SKM-1 treated with dmso at 0.1 percent for 144 hours (cell line): Measurements from ENCODE around the gene NSMCE4A.
A peak's percentile ranks its signal among the peaks of the same experiment; 100 is the strongest.
"Not testable (repeated sequence)": the region's sequence is repeated elsewhere in the genome, so short reads cannot be mapped to it uniquely, and the experiment has no call there.

Experiments used
- DNase-seq: peaks from one replicate; lab custom pipeline; 2025; ENCODE audit not compliant: unreplicated experiment; lab: John Stamatoyannopoulos, UW

NSMCE4A gene

GRCh38 chr10:121974535-121975294, at the start of gene NSMCE4A:
TSS of gene NSMCE4A (minus strand) at chr10:121975217. CDS start at chr10:121975165, 52 bp downstream.
- DNase-seq: peak; percentile 79

GRCh38 chr10:122023257-122023656, 48.2 kb upstream of the NSMCE4A start:
- DNase-seq: not testable (repeated sequence)

GRCh38 chr10:122022276-122022675, 47.3 kb upstream of the NSMCE4A start:
- no peak for DNase-seq

GRCh38 chr10:122021828-122022227, 46.8 kb upstream of the NSMCE4A start:
- no peak for DNase-seq

- no peak for DNase-seq
Observed at GRCh38 chr10:122021379-122021778, 46.4 kb upstream of the NSMCE4A start.

GRCh38 chr10:122020226-122020625, 45.2 kb upstream of the NSMCE4A start:
- no peak for DNase-seq

GRCh38 chr10:122019414-122019975, 44.5 kb upstream of the NSMCE4A start:
- DNase-seq: no peak

GRCh38 chr10:122018951-122019413, 44.0 kb upstream of the NSMCE4A start:
- DNase-seq: no peak

GRCh38 chr10:122018491-122018890, 43.5 kb upstream of the NSMCE4A start:
- DNase-seq: no peak

GRCh38 chr10:122017926-122018325, 42.9 kb upstream of the NSMCE4A start:
- DNase-seq: not testable (repeated sequence)

GRCh38 chr10:122014652-122015248, 39.7 kb upstream of the NSMCE4A start:
- no peak for DNase-seq

- DNase-seq: no peak
Observed at GRCh38 chr10:122013311-122013780, 38.3 kb upstream of the NSMCE4A start.

- DNase-seq: no peak
Observed at GRCh38 chr10:122012731-122013130, 37.7 kb upstream of the NSMCE4A start.

- DNase-seq: no peak
Observed at GRCh38 chr10:122010405-122011050, 35.5 kb upstream of the NSMCE4A start.

- no peak for DNase-seq
Observed at GRCh38 chr10:122007415-122007814, 32.4 kb upstream of the NSMCE4A start.

- no peak for DNase-seq
Observed at GRCh38 chr10:122001698-122002097, 26.7 kb upstream of the NSMCE4A start.

- no peak for DNase-seq
Observed at GRCh38 chr10:121999301-121999700, 24.3 kb upstream of the NSMCE4A start.

GRCh38 chr10:121998462-121998861, 23.4 kb upstream of the NSMCE4A start:
- DNase-seq: no peak

- no peak for DNase-seq
Observed at GRCh38 chr10:121994429-121994941, 19.5 kb upstream of the NSMCE4A start.

- DNase-seq: not testable (repeated sequence)
Observed at GRCh38 chr10:121991727-121992126, 16.7 kb upstream of the NSMCE4A start.

- DNase-seq: no peak
Observed at GRCh38 chr10:121990015-121990677, 15.1 kb upstream of the NSMCE4A start.
